ENCODE measurements around the gene PCSK4.

The PCSK4 gene

DNA sequence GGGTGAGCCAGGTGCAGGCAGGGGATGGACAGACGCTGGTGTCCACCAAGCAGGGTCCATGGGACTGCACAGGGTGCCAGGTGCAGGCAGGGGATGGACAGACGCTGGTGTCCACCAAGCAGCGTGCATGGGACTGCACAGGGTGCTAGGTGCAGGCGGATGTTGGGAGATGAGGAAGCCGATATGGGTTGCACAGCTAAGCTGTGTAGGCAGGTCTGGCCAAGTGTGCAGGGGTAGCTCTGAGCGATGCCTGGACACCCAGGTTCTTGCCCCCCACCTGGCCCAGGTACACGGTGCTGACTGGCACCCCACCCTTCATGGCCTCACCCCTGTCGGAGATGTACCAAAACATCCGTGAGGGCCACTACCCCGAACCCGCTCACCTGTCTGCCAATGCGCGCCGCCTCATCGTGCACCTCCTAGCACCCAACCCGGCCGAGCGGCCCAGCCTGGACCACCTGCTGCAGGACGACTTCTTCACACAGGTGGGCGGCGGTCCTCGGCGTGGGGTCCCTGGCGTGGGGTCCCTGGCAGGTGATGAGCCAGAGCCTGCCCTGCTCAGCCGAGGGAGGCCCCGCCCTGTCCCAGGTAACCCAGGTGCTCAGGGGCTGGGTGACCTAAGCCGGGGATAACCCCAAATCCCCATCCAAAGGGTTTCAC, 37.6 kb upstream of the PCSK4 start:
- H3K9ac ChIP-seq (ENCODE audit: low read length) = no peak overlapping the region
- no peaks in the 10 kb centered on the region for H3K4me1 ChIP-seq (ENCODE audit: control insufficient read depth, insufficient read depth, low read length)
- H3K4me3 ChIP-seq (ENCODE audit: low read length) = no peak overlapping the region
- no peaks in the 10 kb centered on the region for H3K9me3 ChIP-seq (ENCODE audit: control insufficient read depth, low read length)
- no peak for DNase-seq (ENCODE audit: low read depth)
- no peaks in the 10 kb centered on the region for H3K36me3 ChIP-seq (ENCODE audit: control insufficient read depth, insufficient read depth, low read length, severe bottlenecking)
- peaks cover 32% of the 10 kb centered on the region for H3K27me3 ChIP-seq (replicated peaks; ENCODE audit: control insufficient read depth, insufficient read depth, low read length)

DNA sequence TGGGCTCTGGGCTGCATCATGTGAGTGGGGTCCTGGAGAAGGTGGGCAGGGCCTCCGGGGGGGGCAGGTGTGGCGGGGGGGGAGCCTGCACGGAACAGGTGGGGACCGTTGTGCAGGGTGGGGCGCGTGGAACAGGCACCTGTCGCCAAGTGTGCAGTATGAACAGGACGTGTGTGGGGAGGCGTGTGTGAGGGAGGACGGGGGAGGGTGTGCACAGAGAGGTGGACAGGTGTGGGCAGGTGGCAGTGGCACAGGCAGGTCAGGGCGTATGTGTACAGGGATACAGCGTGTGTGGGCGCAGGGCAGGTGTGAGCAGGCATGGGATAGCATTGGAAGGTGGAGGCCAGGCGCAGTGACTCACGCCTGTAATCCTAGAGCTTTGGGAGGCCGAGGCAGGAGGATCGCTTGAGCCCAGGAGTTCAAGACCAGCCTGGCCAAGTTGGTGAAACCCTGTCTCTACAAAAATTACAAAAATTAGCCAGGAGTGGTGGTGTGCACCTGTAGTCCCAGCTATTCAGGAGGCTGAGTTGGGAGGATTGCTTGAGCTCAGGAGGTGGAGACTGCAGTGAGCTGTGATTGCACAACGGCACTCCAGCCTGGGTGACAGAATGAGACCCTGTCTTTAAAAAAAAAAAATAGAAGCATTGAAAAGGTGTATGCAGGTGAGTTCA, 37.0 kb upstream of the PCSK4 start:
- Histone ChIP-seq H3K4me3 (ENCODE audit: low read length) (no peak overlapping the region), H3K4me1 (ENCODE audit: control insufficient read depth, insufficient read depth, low read length) (no peaks in the 10 kb centered on the region), H3K36me3 (ENCODE audit: control insufficient read depth, insufficient read depth, low read length, severe bottlenecking) (no peaks in the 10 kb centered on the region), H3K27me3 (replicated peaks; ENCODE audit: control insufficient read depth, insufficient read depth, low read length) (peaks cover 35% of the 10 kb centered on the region), H3K9ac (ENCODE audit: low read length) (no peak overlapping the region), H3K9me3 (ENCODE audit: control insufficient read depth, low read length) (no peaks in the 10 kb centered on the region)
- DNase-seq (ENCODE audit: low read depth) = no peak

DNA sequence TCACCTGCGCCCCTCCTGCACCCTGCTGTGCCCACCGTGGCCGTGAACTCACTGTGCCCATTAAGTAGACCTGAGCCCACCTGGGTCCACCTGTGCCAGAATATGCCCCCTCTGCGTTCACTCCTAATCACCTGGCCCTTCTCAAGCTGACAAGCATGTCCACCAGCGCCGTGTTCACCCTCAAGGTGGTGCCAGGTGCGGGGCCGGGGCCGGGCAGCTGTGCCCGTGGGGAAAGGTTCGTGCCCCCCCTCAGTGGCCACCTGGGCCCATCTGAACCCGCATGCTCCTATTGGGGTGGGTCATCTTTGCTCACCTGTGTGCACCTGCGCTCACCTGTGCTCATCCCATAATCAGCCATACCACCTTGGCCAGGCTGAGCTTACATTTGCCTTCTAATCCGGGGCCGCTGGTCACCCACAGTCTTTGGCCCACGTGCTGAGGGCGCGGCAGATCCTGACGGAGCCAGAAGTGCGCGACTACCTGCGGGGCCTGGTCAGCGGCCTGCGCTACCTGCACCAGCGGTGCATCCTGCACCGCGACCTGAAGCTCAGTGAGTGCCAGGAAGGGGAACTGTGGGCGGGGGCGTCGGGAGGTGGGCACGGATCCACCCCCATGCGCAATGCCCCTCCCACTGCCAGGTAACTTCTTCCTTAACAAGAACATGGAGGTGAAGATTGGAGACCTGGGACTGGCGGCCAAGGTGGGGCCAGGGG, 36.1 kb upstream of the PCSK4 start:
- no peak overlapping the region for H3K4me3 ChIP-seq (ENCODE audit: low read length)
- DNase-seq (ENCODE audit: low read depth) = no peak
- H3K9me3 ChIP-seq (ENCODE audit: control insufficient read depth, low read length) = no peaks in the 10 kb centered on the region
- no peaks in the 10 kb centered on the region for H3K36me3 ChIP-seq (ENCODE audit: control insufficient read depth, insufficient read depth, low read length, severe bottlenecking)
- no peaks in the 10 kb centered on the region for H3K4me1 ChIP-seq (ENCODE audit: control insufficient read depth, insufficient read depth, low read length)
- H3K9ac ChIP-seq (ENCODE audit: low read length) = no peak overlapping the region
- peaks cover 35% of the 10 kb centered on the region for H3K27me3 ChIP-seq (replicated peaks; ENCODE audit: control insufficient read depth, insufficient read depth, low read length)

DNA sequence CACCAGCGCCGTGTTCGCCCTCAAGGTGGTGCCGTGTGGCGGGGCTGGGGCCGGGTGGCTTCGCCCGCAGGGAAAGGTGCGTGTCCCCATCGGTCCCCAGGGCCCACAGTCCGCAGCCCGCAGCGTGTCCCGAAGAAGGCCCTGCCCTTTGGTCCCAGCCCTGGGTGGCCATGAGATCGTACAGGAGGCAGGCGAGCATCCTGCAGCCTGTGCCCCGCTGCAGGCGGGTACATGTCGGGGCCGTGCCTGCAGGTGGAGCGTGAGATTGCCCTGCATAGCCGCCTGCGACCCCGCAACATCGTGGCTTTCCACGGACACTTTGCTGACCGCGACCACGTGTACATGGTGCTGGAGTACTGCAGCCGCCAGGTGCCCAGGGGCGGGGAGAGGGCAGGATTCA, 35.2 kb upstream of the PCSK4 start:
- peaks cover 35% of the 10 kb centered on the region for H3K27me3 ChIP-seq (replicated peaks; ENCODE audit: control insufficient read depth, insufficient read depth, low read length)
- H3K4me3 ChIP-seq (ENCODE audit: low read length) = no peak overlapping the region
- no peak for DNase-seq (ENCODE audit: low read depth)
- no peaks in the 10 kb centered on the region for H3K36me3 ChIP-seq (ENCODE audit: control insufficient read depth, insufficient read depth, low read length, severe bottlenecking)
- H3K9me3 ChIP-seq (ENCODE audit: control insufficient read depth, low read length) = no peaks in the 10 kb centered on the region
- no peaks in the 10 kb centered on the region for H3K4me1 ChIP-seq (ENCODE audit: control insufficient read depth, insufficient read depth, low read length)
- H3K9ac ChIP-seq (ENCODE audit: low read length) = no peak overlapping the region

GRCh38 chr19:1524972-1525325, 34.8 kb upstream of the PCSK4 start:
- H3K9me3 ChIP-seq (ENCODE audit: control insufficient read depth, low read length) = no peaks in the 10 kb centered on the region
- peaks cover 35% of the 10 kb centered on the region for H3K27me3 ChIP-seq (replicated peaks; ENCODE audit: control insufficient read depth, insufficient read depth, low read length)
- H3K36me3 ChIP-seq (ENCODE audit: control insufficient read depth, insufficient read depth, low read length, severe bottlenecking) = no peaks in the 10 kb centered on the region
- no peak overlapping the region for H3K9ac ChIP-seq (ENCODE audit: low read length)
- no peaks in the 10 kb centered on the region for H3K4me1 ChIP-seq (ENCODE audit: control insufficient read depth, insufficient read depth, low read length)
- H3K4me3 ChIP-seq (ENCODE audit: low read length) = no peak overlapping the region
- DNase-seq (ENCODE audit: low read depth) = no peak

DNA sequence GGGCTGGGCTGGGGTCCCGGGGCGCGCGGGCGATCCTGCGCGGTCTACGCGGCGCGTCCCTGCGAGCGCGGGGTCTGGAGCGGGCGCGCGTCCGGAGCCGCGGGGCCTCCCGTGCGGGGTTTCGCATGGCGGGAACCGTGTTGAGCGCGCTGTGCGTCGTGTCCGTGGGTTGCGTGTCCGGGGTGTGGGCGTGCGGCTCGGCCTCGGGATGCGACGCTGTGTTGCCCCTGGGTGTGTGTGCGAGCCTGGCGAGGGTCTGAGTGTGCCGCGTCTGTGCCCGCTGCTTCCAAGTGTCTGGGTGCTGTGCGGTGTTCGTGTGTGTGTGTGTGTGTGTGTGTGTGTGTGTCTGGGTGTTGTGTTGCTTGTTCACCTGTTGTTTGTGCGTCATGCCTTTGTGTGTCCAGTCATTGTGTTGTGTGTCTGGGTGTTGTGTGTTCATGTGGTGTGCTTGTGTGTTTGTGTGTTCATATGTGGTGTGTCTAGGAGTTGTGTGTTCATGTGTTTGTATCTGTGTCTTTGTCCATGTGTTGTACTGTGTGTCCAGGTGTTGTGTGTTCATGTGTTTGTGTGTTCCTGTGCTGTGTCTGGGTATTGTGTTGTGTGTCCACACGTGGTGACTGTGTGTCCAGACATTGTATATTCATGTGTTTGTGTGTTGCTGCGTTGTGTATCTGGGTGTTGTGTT, 34.3 kb upstream of the PCSK4 start:
- Histone ChIP-seq H3K4me1 (ENCODE audit: control insufficient read depth, insufficient read depth, low read length) (no peaks in the 10 kb centered on the region), H3K36me3 (ENCODE audit: control insufficient read depth, insufficient read depth, low read length, severe bottlenecking) (no peaks in the 10 kb centered on the region), H3K9me3 (ENCODE audit: control insufficient read depth, low read length) (no peaks in the 10 kb centered on the region), H3K27me3 (replicated peaks; ENCODE audit: control insufficient read depth, insufficient read depth, low read length) (peaks cover 35% of the 10 kb centered on the region), H3K4me3 (ENCODE audit: low read length) (no peak overlapping the region), H3K9ac (ENCODE audit: low read length) (no peak overlapping the region)
- DNase-seq (ENCODE audit: low read depth) = no peak

- Histone ChIP-seq H3K9me3 (ENCODE audit: control insufficient read depth, low read length) (no peaks in the 10 kb centered on the region), H3K4me1 (ENCODE audit: control insufficient read depth, insufficient read depth, low read length) (no peaks in the 10 kb centered on the region), H3K4me3 (ENCODE audit: low read length) (no peak within 1 kb of the TSS), H3K36me3 (ENCODE audit: control insufficient read depth, insufficient read depth, low read length, severe bottlenecking) (no peaks in the 10 kb centered on the region), H3K9ac (ENCODE audit: low read length) (no peak within 1 kb of the TSS), H3K27me3 (replicated peaks; ENCODE audit: control insufficient read depth, insufficient read depth, low read length) (peaks cover 35% of the 10 kb centered on the region)
- no peak for DNase-seq (ENCODE audit: low read depth)
Observed at GRCh38 chr19:1523412-1524286, 33.5 kb upstream of the PCSK4 start, which contains the start of gene PLK5. TSS of gene PLK5 (plus strand) at chr19:1524077. CDS start at chr19:1526997, 2,920 bp downstream.

- no peak overlapping the region for H3K4me3 ChIP-seq (ENCODE audit: low read length)
- no peaks in the 10 kb centered on the region for H3K4me1 ChIP-seq (ENCODE audit: control insufficient read depth, insufficient read depth, low read length)
- no peak for DNase-seq (ENCODE audit: low read depth)
- H3K27me3 ChIP-seq (replicated peaks; ENCODE audit: control insufficient read depth, insufficient read depth, low read length) = peaks cover 41% of the 10 kb centered on the region
- H3K36me3 ChIP-seq (ENCODE audit: control insufficient read depth, insufficient read depth, low read length, severe bottlenecking) = no peaks in the 10 kb centered on the region
- H3K9ac ChIP-seq (ENCODE audit: low read length) = no peak overlapping the region
- no peaks in the 10 kb centered on the region for H3K9me3 ChIP-seq (ENCODE audit: control insufficient read depth, low read length)
Observed at GRCh38 chr19:1522838-1523237, 32.7 kb upstream of the PCSK4 start.

DNA sequence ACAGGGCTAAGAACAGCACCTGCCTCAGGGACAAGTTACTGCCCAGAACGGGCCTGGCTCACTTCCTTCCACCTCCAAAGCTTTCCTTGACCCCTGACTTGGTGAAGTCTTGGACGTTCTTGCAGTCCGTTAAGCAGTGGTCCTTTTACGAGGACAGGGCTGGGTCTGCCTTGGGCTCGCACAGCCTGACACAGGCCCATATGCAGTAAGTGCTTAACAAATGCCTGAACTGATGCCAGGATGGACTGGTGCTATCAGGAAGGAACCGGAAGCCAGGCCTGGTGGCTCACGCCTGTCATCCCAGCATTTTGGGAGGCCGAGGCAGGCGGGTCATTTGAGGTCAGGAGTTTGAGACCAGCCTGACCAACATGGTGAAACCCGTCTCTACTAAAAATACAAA, 31.9 kb upstream of the PCSK4 start:
- DNase-seq (ENCODE audit: low read depth) = no peak
- Histone ChIP-seq H3K4me1 (ENCODE audit: control insufficient read depth, insufficient read depth, low read length) (no peaks in the 10 kb centered on the region), H3K9ac (ENCODE audit: low read length) (no peak overlapping the region), H3K27me3 (replicated peaks; ENCODE audit: control insufficient read depth, insufficient read depth, low read length) (peaks cover 41% of the 10 kb centered on the region), H3K9me3 (ENCODE audit: control insufficient read depth, low read length) (no peaks in the 10 kb centered on the region), H3K4me3 (ENCODE audit: low read length) (no peak overlapping the region), H3K36me3 (ENCODE audit: control insufficient read depth, insufficient read depth, low read length, severe bottlenecking) (no peaks in the 10 kb centered on the region)

DNA sequence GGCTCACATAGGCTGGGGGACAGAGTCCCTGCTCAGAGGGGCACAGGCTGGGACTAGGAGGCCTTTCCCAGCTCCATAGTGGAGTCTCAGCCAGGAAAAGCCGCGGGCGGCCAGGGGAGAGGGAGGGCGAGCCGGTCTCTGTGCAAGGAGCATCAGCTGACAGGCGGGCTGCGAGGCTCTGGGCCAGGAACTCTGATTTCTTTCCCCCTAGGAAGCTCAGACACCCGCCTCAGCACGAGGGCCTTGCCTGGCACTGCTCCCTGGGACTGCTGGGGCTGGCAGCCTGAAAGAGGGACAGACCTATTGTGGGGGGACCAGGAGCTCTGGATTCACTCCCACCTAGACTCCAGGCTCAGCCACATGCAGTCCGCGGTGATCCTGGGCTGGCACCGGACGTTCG, 31.5 kb upstream of the PCSK4 start:
- Histone ChIP-seq H3K36me3 (ENCODE audit: control insufficient read depth, insufficient read depth, low read length, severe bottlenecking) (no peaks in the 10 kb centered on the region), H3K9ac (ENCODE audit: low read length) (no peak overlapping the region), H3K9me3 (ENCODE audit: control insufficient read depth, low read length) (no peaks in the 10 kb centered on the region), H3K4me1 (ENCODE audit: control insufficient read depth, insufficient read depth, low read length) (no peaks in the 10 kb centered on the region), H3K4me3 (ENCODE audit: low read length) (no peak overlapping the region), H3K27me3 (replicated peaks; ENCODE audit: control insufficient read depth, insufficient read depth, low read length) (peaks cover 41% of the 10 kb centered on the region)
- DNase-seq (ENCODE audit: low read depth) = no peak
